ENCODE measurements around the gene BCOR. TPM values are rescaled to one million over a fixed set of nuclear protein-coding genes. Genes with fewer than 3 reads are reported as not detected.

The BCOR gene
- total RNA-seq, 1 experiment from 2014 or later: 35.1 TPM

DNA sequence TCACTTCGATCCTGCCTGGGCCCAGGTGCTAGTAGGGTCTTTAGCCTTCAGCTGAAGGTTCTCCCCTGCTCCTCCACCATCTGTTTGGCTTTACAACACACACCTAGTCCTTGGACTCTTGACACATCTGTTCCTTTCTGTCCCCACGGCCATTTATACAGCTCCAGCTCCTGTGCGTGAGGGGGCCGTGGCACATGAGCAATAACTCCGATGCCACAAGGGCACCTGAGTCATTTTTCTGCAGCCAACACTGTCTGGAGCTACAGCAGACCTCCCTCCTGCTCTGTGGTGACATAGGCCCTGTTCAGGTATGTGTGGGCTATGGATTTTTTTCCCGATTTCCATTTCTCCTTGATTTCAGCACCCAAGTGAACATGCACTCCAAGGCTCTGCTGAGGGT is 44.7 kb upstream of the BCOR start:
- no peak overlapping the region for H2AFZ ChIP-seq (ENCODE audit: low read depth, low read length, poor library complexity, severe bottlenecking)
- no peaks in the 10 kb centered on the region for H3K9me2 ChIP-seq (ENCODE audit: insufficient read depth)
- ATAC-seq (peak; percentile 28; the same call in 1 of the 2 replicates), DNase-seq (ENCODE audit: low read depth, low spot score) (no peak)
- ChIA-PET RAD21 (ENCODE audit: low non-redundant PET in 1 of 2, low total read pairs in 2 of 2, uncharacterized antibody in 2 of 2, unreplicated experiment in 2 of 2) (no interaction called here), CTCF (interaction anchor here (0.6 kb wide), 1 partner anchor 57 kb away, joined by 3 read pairs; no protein-coding TSS in a partner anchor), POLR2A (interaction anchor here (0.6 to 1.6 kb wide), 3 partner anchors 9 to 32 kb away, joined by 3 to 7 read pairs (median 4); no protein-coding TSS in a partner anchor)
- H4K20me1 ChIP-seq (ENCODE audit: insufficient read depth): no peaks in the 10 kb centered on the region
- H3K4me2 ChIP-seq (ENCODE audit: low read length): peak overlapping the region; percentile 53
- TF ChIP-seq YY1 (IDR thresholded peaks at IDR 0.05; ENCODE audit: extremely low read depth, insufficient replicate concordance, low read depth, low read length): no peak
- TF ChIP-seq SP1 (IDR thresholded peaks at IDR 0.05; ENCODE audit: low read depth): no peak
- no peak for TF ChIP-seq EZH2phosphoT487 (IDR thresholded peaks at IDR 0.05; ENCODE audit: borderline replicate concordance)
- no peak for TF ChIP-seq ZBTB33 (IDR thresholded peaks at IDR 0.05; ENCODE audit: extremely low read depth, insufficient replicate concordance, low read length)
- TF ChIP-seq, protein P1, sequence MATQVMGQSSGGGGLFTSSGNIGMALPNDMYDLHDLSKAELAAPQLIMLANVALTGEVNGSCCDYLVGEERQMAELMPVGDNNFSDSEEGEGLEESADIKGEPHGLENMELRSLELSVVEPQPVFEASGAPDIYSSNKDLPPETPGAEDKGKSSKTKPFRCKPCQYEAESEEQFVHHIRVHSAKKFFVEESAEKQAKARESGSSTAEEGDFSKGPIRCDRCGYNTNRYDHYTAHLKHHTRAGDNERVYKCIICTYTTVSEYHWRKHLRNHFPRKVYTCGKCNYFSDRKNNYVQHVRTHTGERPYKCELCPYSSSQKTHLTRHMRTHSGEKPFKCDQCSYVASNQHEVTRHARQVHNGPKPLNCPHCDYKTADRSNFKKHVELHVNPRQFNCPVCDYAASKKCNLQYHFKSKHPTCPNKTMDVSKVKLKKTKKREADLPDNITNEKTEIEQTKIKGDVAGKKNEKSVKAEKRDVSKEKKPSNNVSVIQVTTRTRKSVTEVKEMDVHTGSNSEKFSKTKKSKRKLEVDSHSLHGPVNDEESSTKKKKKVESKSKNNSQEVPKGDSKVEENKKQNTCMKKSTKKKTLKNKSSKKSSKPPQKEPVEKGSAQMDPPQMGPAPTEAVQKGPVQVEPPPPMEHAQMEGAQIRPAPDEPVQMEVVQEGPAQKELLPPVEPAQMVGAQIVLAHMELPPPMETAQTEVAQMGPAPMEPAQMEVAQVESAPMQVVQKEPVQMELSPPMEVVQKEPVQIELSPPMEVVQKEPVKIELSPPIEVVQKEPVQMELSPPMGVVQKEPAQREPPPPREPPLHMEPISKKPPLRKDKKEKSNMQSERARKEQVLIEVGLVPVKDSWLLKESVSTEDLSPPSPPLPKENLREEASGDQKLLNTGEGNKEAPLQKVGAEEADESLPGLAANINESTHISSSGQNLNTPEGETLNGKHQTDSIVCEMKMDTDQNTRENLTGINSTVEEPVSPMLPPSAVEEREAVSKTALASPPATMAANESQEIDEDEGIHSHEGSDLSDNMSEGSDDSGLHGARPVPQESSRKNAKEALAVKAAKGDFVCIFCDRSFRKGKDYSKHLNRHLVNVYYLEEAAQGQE (IDR thresholded peaks at IDR 0.05; ENCODE audit: low read depth): no peak
- TF ChIP-seq ZNF274 (IDR thresholded peaks at IDR 0.05; ENCODE audit: low read depth, low read length): no peak
- no peak for TF ChIP-seq SIN3A (IDR thresholded peaks at IDR 0.05; ENCODE audit: low read depth)
- no peak for TF ChIP-seq EZH2 (IDR thresholded peaks at IDR 0.05)
- peaks cover 40% of the 10 kb centered on the region for H3K79me2 ChIP-seq (ENCODE audit: insufficient read depth, low read length)
- H3K4me3 ChIP-seq (replicated peaks in 1 of 2; ENCODE audit: low read depth in 1 of 2, low read length in 2 of 2): no peak overlapping the region
- BruUV-seq (replicated peaks): no TSS peak
- H3K27ac ChIP-seq (ENCODE audit: low read depth, low read length): peak overlapping the region; percentile 65; the same call in 1 of the 2 replicates
- H3K9ac ChIP-seq (ENCODE audit: low read length): peak overlapping the region; percentile 39; the same call in 1 of the 2 replicates
- no peaks in the 10 kb centered on the region for H3K36me3 ChIP-seq (ENCODE audit: control insufficient read depth in 1 of 2, insufficient read depth in 2 of 2, low read length in 2 of 2)
- no peaks in the 10 kb centered on the region for H3K27me3 ChIP-seq (ENCODE audit: insufficient read depth, low read length)
- no peaks in the 10 kb centered on the region for H3K9me3 ChIP-seq (ENCODE audit: control insufficient read depth in 1 of 2, insufficient read depth in 1 of 2, low read depth in 1 of 2, low read length in 2 of 2)
- intact Hi-C loops (cut with micrococcal nuclease): no loop called here
- H3K4me1 ChIP-seq (ENCODE audit: control insufficient read depth in 1 of 2, insufficient read depth in 2 of 2, low read length in 2 of 2): peaks cover 46 to 71% of the 10 kb centered on the region in 2 experiments
